H1 (cell line): ENCODE measurements around the gene ATP1A1. TPM values are rescaled to one million over a fixed set of nuclear protein-coding genes. Genes with fewer than 3 reads are reported as not detected.

ENCODE experiments used
- CTCF ChIA-PET: fragments of 300-600 bp; sonication (Branson Sonifier 250); formaldehyde crosslinking; loops from one replicate; lab custom pipeline; 2021; ENCODE audit not compliant: partially characterized antibody; lab: Charles Lee
- POLR2A ChIA-PET: fragments of 300-600 bp; sonication (Branson Sonifier 250); formaldehyde crosslinking; loops from one replicate; lab custom pipeline; 2021; ENCODE audit warnings: inconsistent platforms; ENCODE audit not compliant: partially characterized antibody; lab: Charles Lee
- DNase-seq, 2 experiments: peaks; one replicate each; pipeline versions ENCODE4 v3.0.0 to v3.0.0-alpha.2; 2010 to 2022; ENCODE audit warnings: low spot score in 2 of 2, low read depth in 1 of 2, mixed read lengths in 1 of 2
- FAIRE-seq: peaks from 2 replicates; lab custom pipeline; 2011; peaks lifted over from hg19 to GRCh38; lab: Jason Lieb, UNC
- H2AFZ ChIP-seq: 2 replicates; pipeline ENCODE4 v1.8.1; 2012; ENCODE audit warnings: low read length, inconsistent platforms
- H2AK5ac ChIP-seq: 2 replicates; pipeline ENCODE4 v1.6.1; 2013; ENCODE audit warnings: low read depth, low read length
- H2BK120ac ChIP-seq: replicated peaks from 2 replicates; pipeline ENCODE3; 2013; ENCODE audit warnings: low read depth, low read length, inconsistent platforms
- H2BK12ac ChIP-seq: 2 replicates; pipeline ENCODE4 v1.6.1; 2013; ENCODE audit warnings: low read depth, low read length
- H2BK15ac ChIP-seq: 2 replicates; pipeline ENCODE4 v1.6.1; 2013; ENCODE audit warnings: low read length
- H2BK20ac ChIP-seq: 2 replicates; pipeline ENCODE4 v1.6.1; 2013; ENCODE audit warnings: low read length
- H2BK5ac ChIP-seq: 2 replicates; pipeline ENCODE4 v1.6.1; 2013; ENCODE audit warnings: low read depth, low read length
- H3K14ac ChIP-seq: 2 replicates; pipeline ENCODE4 v1.6.1; 2013; ENCODE audit warnings: inconsistent platforms; ENCODE audit not compliant: insufficient read length
- H3K18ac ChIP-seq: 2 replicates; pipeline ENCODE4 v1.6.1; 2013; ENCODE audit warnings: low read length; ENCODE audit errors: extremely low read depth
- H3K23ac ChIP-seq: 2 replicates; pipeline ENCODE4 v1.6.1; 2013; ENCODE audit warnings: inconsistent platforms; ENCODE audit not compliant: insufficient read length
- H3K23me2 ChIP-seq: 2 replicates; pipeline ENCODE4 v1.6.1; 2013; ENCODE audit warnings: low read depth, low read length
- H3K27ac ChIP-seq: 2 replicates; pipeline ENCODE4 v1.6.1; 2011; ENCODE audit warnings: low read depth, low read length, inconsistent platforms
- H3K27me3 ChIP-seq, 4 experiments: replicated peaks in 1 of 4; 1 replicate in 1 of 4; 2 replicates in 3 of 4; pipeline versions ENCODE4 v1.6.1 to v1.8.1; 2011 to 2013; ENCODE audit warnings: low read length in 3 of 4, mild to moderate bottlenecking in 3 of 4, inconsistent platforms in 2 of 4, mixed read lengths in 2 of 4, moderate library complexity in 1 of 4; ENCODE audit not compliant: control insufficient read depth in 3 of 4, insufficient read depth in 3 of 4; ENCODE audit errors: extremely low read depth in 1 of 4
- H3K36me3 ChIP-seq, 4 experiments: 2 replicates each; pipeline versions ENCODE4 v1.6.1 to v1.8.1; 2011 to 2013; ENCODE audit warnings: mild to moderate bottlenecking in 4 of 4, low read length in 3 of 4, moderate library complexity in 2 of 4, control low read depth in 1 of 4, inconsistent platforms in 1 of 4; ENCODE audit not compliant: insufficient read depth in 4 of 4, control insufficient read depth in 2 of 4
- H3K4ac ChIP-seq: replicated peaks from 2 replicates; pipeline ENCODE3; 2013; ENCODE audit warnings: low read length, low read depth, mixed read lengths, inconsistent platforms; ENCODE audit not compliant: insufficient read length
- H3K4me1 ChIP-seq, 4 experiments: replicated peaks in 1 of 4; 1 replicate in 1 of 4; 2 replicates in 3 of 4; pipeline versions ENCODE4 v1.6.1 to v1.8.1; 2011 to 2013; ENCODE audit warnings: low read length in 3 of 4, inconsistent platforms in 2 of 4, mixed read lengths in 1 of 4; ENCODE audit not compliant: insufficient read depth in 4 of 4, control insufficient read depth in 3 of 4
- H3K4me2 ChIP-seq, 2 experiments: 2 replicates each; pipeline versions ENCODE4 v1.6.1 to v1.8.1; 2011 to 2013; ENCODE audit warnings: low read depth in 2 of 2, low read length in 2 of 2, control low read depth in 1 of 2, inconsistent platforms in 1 of 2, mild to moderate bottlenecking in 1 of 2; ENCODE audit not compliant: insufficient read depth in 1 of 2
- H3K4me3 ChIP-seq, 4 experiments: fragments of 200-600, 300-600 bp in 1 of 4; sonication (generic), shearing (Covaris generic), sonication (Bioruptor Twin) in 1 of 4; 2 replicates each; pipeline versions ENCODE4 v1.5.1 to v1.8.1; 2011 to 2016; ENCODE audit warnings: low read length in 4 of 4, low read depth in 3 of 4, control low read depth in 2 of 4, inconsistent platforms in 2 of 4, mild to moderate bottlenecking in 2 of 4, mixed read lengths in 1 of 4, moderate library complexity in 1 of 4; ENCODE audit not compliant: insufficient read depth in 2 of 4; ENCODE audit errors: extremely low read depth in 1 of 4
- H3K56ac ChIP-seq: replicated peaks from 2 replicates; pipeline ENCODE3; 2013; ENCODE audit warnings: low read depth, mild to moderate bottlenecking, mixed read lengths, low read length, inconsistent platforms; ENCODE audit not compliant: insufficient read length
- H3K79me1 ChIP-seq: 2 replicates; pipeline ENCODE4 v1.6.1; 2013; ENCODE audit warnings: low read depth, low read length, control low read depth
- H3K79me2 ChIP-seq, 2 experiments: 2 replicates each; pipeline versions ENCODE4 v1.6.1 to v1.8.1; 2012 to 2013; ENCODE audit warnings: low read length in 2 of 2, mild to moderate bottlenecking in 2 of 2, inconsistent platforms in 1 of 2; ENCODE audit not compliant: insufficient read depth in 2 of 2, control insufficient read depth in 1 of 2
- H3K9ac ChIP-seq, 4 experiments: replicated peaks in 1 of 4; 1 replicate in 1 of 4; 2 replicates in 3 of 4; pipeline versions ENCODE4 v1.6.1 to v1.8.1; 2011 to 2013; ENCODE audit warnings: low read depth in 3 of 4, low read length in 3 of 4, control low read depth in 2 of 4, mild to moderate bottlenecking in 2 of 4, moderate library complexity in 2 of 4, inconsistent platforms in 1 of 4; ENCODE audit errors: extremely low read depth in 1 of 4
- H3K9me3 ChIP-seq, 2 experiments: 2 replicates each; pipeline versions ENCODE4 v1.6.1 to v1.8.1; 2012 to 2013; ENCODE audit warnings: mild to moderate bottlenecking in 2 of 2, moderate library complexity in 2 of 2, control low read depth in 1 of 2, inconsistent platforms in 1 of 2, low read depth in 1 of 2, low read length in 1 of 2, mixed read lengths in 1 of 2; ENCODE audit not compliant: insufficient read depth in 2 of 2
- H4K20me1 ChIP-seq, 2 experiments: replicated peaks in 1 of 2; 2 replicates each; pipeline versions ENCODE3 to v1.8.1; 2011 to 2013; ENCODE audit warnings: inconsistent platforms in 2 of 2, low read length in 2 of 2, mild to moderate bottlenecking in 1 of 2; ENCODE audit not compliant: insufficient read depth in 2 of 2, control insufficient read depth in 1 of 2
- H4K5ac ChIP-seq: 2 replicates; pipeline ENCODE4 v1.6.1; 2013; ENCODE audit warnings: low read length, low read depth, mixed read lengths, inconsistent platforms; ENCODE audit not compliant: insufficient read length
- H4K8ac ChIP-seq: 2 replicates; pipeline ENCODE4 v1.8.0; 2013; ENCODE audit warnings: mild to moderate bottlenecking, moderate library complexity, low read length, inconsistent platforms; ENCODE audit not compliant: insufficient read depth; ENCODE audit errors: extremely low read depth
- H4K91ac ChIP-seq: replicated peaks from 2 replicates; pipeline ENCODE3; 2013; ENCODE audit warnings: low read length, mixed read lengths, inconsistent platforms; ENCODE audit not compliant: insufficient read length
- CBX5 ChIP-seq: fragments of 300-800, 300-1000 bp; sonication (generic); IDR thresholded peaks from 2 replicates; pipeline ENCODE4 v1.7.1; 2016; ENCODE audit warnings: antibody characterized with exemption, low read length, low read depth
- CEBPB ChIP-seq: IDR thresholded peaks from 2 replicates; pipeline ENCODE4 v1.6.1; 2012; ENCODE audit warnings: low read depth, low read length
- CHD2 ChIP-seq: IDR thresholded peaks from 2 replicates; pipeline ENCODE4 v1.6.1; 2012; ENCODE audit warnings: low read length, improper control_type of control experiment
- EGR1 ChIP-seq: IDR thresholded peaks from 2 replicates; pipeline ENCODE4 v1.6.1; 2011; ENCODE audit warnings: low read depth, low read length, borderline replicate concordance
- EP300 ChIP-seq, 2 experiments: IDR thresholded peaks; 1 replicate in 1 of 2; 2 replicates in 1 of 2; pipeline ENCODE4 v1.6.1; 2011 to 2012; ENCODE audit warnings: low read depth in 2 of 2, low read length in 2 of 2, mild to moderate bottlenecking in 2 of 2, borderline replicate concordance in 1 of 2, inconsistent platforms in 1 of 2, moderate library complexity in 1 of 2
- FOSL1 ChIP-seq: IDR thresholded peaks from 2 replicates; pipeline ENCODE4 v1.6.1; 2011; ENCODE audit warnings: mild to moderate bottlenecking, low read depth, low read length, moderate library complexity; ENCODE audit not compliant: insufficient read depth
- GABPA ChIP-seq: IDR thresholded peaks from 2 replicates; pipeline ENCODE4 v1.6.1; 2011; ENCODE audit warnings: mild to moderate bottlenecking, low read length, moderate library complexity, borderline replicate concordance; ENCODE audit not compliant: insufficient read depth
- MAFK ChIP-seq: IDR thresholded peaks from 2 replicates; pipeline ENCODE4 v1.6.1; 2012; ENCODE audit warnings: low read depth, mild to moderate bottlenecking, improper control_type of control experiment, low read length
- NANOG ChIP-seq: IDR thresholded peaks from 2 replicates; pipeline ENCODE4 v1.6.1; 2011; ENCODE audit warnings: low read length, low read depth, mild to moderate bottlenecking, inconsistent platforms; ENCODE audit not compliant: insufficient read depth, poor library complexity, severe bottlenecking
- PHF8 ChIP-seq: fragments of 200-600 bp; sonication (generic); conservative IDR thresholded peaks from 2 replicates; pipeline ENCODE4 v1.7.1; 2012; ENCODE audit warnings: low read depth, mild to moderate bottlenecking, inconsistent platforms, low read length, moderate library complexity
- SP1 ChIP-seq: IDR thresholded peaks from 2 replicates; pipeline ENCODE4 v1.6.1; 2011; ENCODE audit warnings: low read depth, low read length
- TBP ChIP-seq: IDR thresholded peaks from 2 replicates; pipeline ENCODE4 v1.6.1; 2011; ENCODE audit warnings: low read depth, low read length, improper control_type of control experiment
- TEAD4 ChIP-seq: IDR thresholded peaks from 2 replicates; pipeline ENCODE4 v1.6.1; 2012; ENCODE audit warnings: low read depth, low read length, inconsistent platforms, mixed read lengths
- polyA plus RNA-seq, 7 experiments: library from polyadenylated mRNA; depleted of rRNA in 3 of 7; stranded (reverse) in 5 of 7; unstranded in 2 of 7; fragments of >200 nt in 5 of 7; fragments of 200-250 nt in 2 of 7; gene quantifications; 1 replicate in 5 of 7; 2 replicates in 1 of 7; 4 replicates in 1 of 7; pipeline versions ENCODE4 v1.2.1 to v1.2.3, GENCODE V29; 2011 to 2013; ENCODE audit warnings: missing spikeins in 2 of 7, mixed read lengths in 2 of 7
- total RNA-seq: library from RNA; stranded (reverse); fragmentation: NEBNext Ultra II Directional; extraction: Animal tissue kit (Norgen Biotek cat#: 25700); gene quantifications from 2 replicates; pipeline ENCODE4 v1.2.1, GENCODE V29; 2021

ATP1A1 gene
- total and polyA plus RNA-seq, 2 of the 8 experiments (the other 6 are each of a cell fraction or from before 2014, with no cell fraction given), result 222 to 325 TPM

- Histone ChIP-seq H3K4me3 (no peak overlapping the region), H4K20me1 (no peaks in the 10 kb centered on the region), H3K9ac (no peak overlapping the region), H3K14ac (no peak overlapping the region), H3K4me2 (no peak overlapping the region), H2BK5ac (no peak overlapping the region), H3K79me1 (no peaks in the 10 kb centered on the region), H3K23me2 (no peaks in the 10 kb centered on the region; the same call in 1 of the 2 replicates), H3K4me1 (peaks cover 0 to 3% (median under 1%) of the 10 kb centered on the region in 4 experiments; a peak in 2 of 7 replicates), H3K56ac (no peak overlapping the region), H4K91ac (no peak overlapping the region), H3K27me3 (no peaks in the 10 kb centered on the region), H3K27ac (no peak overlapping the region), H3K79me2 (no peaks in the 10 kb centered on the region), H2BK20ac (no peak overlapping the region), H3K9me3 (no peaks in the 10 kb centered on the region), H3K4ac (no peak overlapping the region), H3K36me3 (no peaks in the 10 kb centered on the region), H2AFZ (no peak overlapping the region), H3K23ac (no peak overlapping the region), H4K8ac (no peak overlapping the region), H2BK15ac (no peak overlapping the region), H2AK5ac (no peak overlapping the region), H3K18ac (no peak overlapping the region), H2BK12ac (no peak overlapping the region), H2BK120ac (no peak overlapping the region), H4K5ac (no peak overlapping the region)
- DNase-seq (no peak), FAIRE-seq (no peak)
- POLR2A ChIA-PET, result interaction anchor here (1.6 kb wide), 1 partner anchor 31 kb away, joined by 4 read pairs; no protein-coding TSS in a partner anchor
- no peak for TF ChIP-seq NANOG
- no peak for TF ChIP-seq CEBPB
- TF ChIP-seq GABPA, result no peak
- TF ChIP-seq EP300 (IDR thresholded peaks at IDR 0.05; ENCODE audit: borderline replicate concordance in 1 of 2, low read depth in 2 of 2, low read length in 2 of 2), result no peak
- no peak for TF ChIP-seq FOSL1
- TF ChIP-seq PHF8, result no peak
- TF ChIP-seq MAFK, result no peak
- TF ChIP-seq CBX5, result no peak
- TF ChIP-seq TBP, result no peak
- no peak for TF ChIP-seq SP1
- TF ChIP-seq EGR1, result no peak
- TF ChIP-seq TEAD4, result no peak
- TF ChIP-seq CHD2, result no peak
- CTCF ChIA-PET, result interaction anchor here (0.7 to 3.6 kb wide), 6 partner anchors 19 to 310 kb away, joined by 3 to 13 read pairs (median 3); no protein-coding TSS in a partner anchor
Measured at GRCh38 chr1:116449578-116449977, 76.5 kb downstream of the ATP1A1 start.
